RPMI7951 (cell line): ENCODE measurements around the gene TRIP12. TPM values are rescaled to one million over a fixed set of nuclear protein-coding genes. Genes with fewer than 3 reads are reported as not detected.
"Not testable (repeated sequence)": the region's sequence is repeated elsewhere in the genome, so short reads cannot be mapped to it uniquely, and the experiment has no call there.

Source experiments
- DNase-seq: peaks from one replicate; pipeline ENCODE4 v3.0.0-alpha.2; 2012; ENCODE audit warnings: low read depth
- total RNA-seq: library from RNA; depleted of rRNA; stranded (reverse); fragments of >200 nt; shearing (Covaris generic); gene quantifications from 2 replicates; pipeline ENCODE4 v1.2.3, GENCODE V29; 2014

TRIP12 gene
- total RNA-seq, 1 experiment from 2014 or later: 105 TPM

DNA sequence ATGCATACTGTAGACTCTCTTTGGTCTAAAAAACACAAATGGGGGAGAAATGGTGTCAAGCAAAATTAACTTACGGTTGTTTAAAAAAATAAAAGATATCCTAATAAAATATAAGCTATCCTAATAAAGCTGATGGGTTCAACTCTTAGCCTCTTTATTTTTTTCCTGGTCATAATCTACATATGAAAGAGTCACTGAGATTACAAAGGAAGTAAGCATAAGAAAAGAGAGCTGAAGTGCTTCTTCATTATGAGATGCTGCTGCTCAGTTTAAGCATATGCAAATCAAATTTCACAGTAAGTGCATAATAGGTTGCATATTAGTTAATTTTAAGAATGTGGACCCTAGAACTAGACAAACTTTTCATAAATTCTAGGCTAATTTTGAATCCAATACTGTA is 147.6 kb downstream of the TRIP12 start:
- DNase-seq: no peak

DNA sequence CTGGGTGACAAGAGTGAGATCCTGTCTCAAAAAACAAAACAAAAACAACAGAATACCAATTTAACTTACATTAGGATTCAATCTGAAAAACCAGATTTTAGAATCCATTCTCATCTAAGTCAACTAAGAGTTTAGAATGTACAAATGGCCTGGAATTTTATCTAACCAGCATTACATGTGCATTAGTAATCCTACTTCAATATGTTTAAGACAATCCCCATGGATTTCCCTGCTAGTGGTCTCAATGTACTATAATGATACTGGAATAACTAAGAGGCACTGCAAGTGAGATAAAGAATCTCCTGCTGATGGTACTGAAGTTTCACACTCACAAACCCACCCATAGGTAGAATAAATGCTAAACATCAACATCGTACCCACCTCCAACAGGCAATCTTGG is 153.6 kb downstream of the TRIP12 start:
- no peak for DNase-seq

DNA sequence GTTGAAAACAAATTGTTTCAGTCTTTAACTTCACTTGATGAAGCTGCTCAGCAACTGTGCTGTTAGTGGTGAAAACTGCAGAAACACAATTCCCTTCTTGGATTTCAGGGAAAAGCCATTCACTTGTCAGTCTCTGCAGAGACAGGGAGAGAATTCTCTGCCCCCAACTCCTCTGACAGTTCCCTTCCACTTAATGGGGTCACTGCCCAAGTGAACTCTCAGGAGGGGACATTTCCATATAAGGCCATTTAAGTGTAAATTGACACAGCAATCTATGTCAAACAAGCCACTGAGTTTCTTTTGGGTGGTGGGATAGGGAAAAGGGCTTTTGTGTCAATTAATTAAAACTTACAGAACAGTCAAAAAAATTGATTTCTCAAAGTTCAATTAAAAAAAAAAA is 156.1 kb downstream of the TRIP12 start:
- no peak for DNase-seq

DNA sequence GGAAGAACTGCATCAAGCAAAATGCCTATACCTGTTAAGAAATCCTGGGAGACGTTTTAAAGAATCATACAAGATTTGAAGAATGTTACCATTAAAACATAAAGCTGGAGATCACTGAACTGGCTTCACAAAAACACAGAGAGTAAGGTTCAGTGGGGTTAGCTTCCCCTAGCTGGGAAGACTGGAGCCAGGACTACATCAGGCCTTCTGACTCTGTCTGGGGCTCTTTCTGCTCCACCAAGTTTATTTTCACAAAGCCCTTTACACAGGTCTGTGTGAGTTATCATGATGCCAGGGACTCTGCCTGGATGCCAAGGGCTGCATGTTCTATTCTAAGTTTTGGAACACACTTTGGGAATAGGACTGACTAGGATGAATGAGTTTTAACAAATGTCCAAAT is 160.1 kb downstream of the TRIP12 start:
- DNase-seq: no peak

DNA sequence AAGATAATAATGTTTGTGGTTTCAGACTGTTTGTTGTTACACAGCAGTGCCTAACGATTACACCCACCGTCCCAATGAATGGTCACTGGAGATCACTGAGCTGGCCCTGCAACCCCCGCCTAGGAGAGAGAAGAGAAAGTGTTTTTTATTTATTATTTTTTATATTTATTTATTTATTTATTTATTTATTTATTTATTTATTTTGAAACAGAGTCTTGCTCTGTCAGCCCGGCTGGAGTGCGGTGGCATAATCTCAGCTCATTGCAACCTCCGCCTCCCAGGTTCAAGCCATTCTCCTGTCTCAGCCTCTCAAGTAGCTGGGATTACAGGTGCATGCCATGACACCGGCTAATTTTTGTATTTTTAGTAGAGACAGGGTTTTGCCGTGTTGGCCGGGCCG is 164.3 kb downstream of the TRIP12 start:
- DNase-seq: not testable (repeated sequence)

DNA sequence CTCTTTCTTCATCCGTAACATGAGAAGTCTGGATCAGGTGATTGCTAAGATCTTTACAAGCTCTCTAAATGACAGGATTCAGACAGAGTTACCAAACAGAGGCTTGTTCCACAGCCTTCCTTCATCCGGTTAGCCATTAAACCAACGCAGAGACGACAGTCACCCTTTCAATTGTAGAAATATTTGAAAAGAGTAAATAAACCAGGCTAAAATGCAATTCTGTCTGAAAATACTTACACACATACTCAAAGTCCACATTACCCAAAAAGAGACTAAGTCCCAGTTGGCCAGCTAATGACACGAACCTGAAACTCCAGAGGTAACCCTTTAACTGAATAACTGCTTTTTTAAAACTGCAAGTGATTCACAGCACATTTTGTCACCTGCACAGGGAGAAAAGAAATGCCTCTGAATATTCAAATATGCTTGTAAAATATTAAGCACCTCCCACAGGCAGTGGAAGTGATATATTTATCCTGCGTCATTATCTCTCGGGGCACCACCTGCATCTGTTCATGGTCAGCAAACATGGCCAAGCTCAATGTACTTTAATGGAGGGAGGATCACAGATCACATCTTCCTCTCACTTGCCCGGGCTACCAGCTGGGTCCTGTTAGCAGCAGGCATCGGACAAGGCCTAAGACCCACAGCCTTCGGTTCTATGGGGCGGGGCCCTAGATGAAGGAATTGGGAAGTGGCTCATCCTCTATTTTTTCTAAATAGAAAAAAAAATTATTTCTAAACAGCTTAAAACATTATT is 168.7 kb downstream of the TRIP12 start:
- no peak for DNase-seq

DNA sequence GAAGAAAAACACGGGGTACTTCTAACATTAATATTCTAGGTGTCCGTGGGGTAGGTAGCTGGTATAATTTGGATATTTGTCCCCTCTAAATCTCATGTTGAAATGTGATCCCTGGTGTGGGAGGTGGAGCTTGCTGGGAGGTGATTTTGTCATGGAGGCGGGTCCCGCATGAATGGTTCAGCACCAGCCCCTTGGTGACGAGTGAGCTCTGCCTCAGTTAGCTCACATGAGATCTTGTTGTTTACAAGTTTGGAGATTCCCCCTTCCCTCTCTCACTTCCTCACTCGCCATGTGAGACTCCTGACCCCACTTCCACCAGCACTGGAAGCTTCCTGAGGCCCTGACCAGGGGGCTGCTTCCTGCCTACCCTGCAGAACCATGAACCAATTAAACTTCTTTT is 172.0 kb downstream of the TRIP12 start:
- no peak for DNase-seq

DNA sequence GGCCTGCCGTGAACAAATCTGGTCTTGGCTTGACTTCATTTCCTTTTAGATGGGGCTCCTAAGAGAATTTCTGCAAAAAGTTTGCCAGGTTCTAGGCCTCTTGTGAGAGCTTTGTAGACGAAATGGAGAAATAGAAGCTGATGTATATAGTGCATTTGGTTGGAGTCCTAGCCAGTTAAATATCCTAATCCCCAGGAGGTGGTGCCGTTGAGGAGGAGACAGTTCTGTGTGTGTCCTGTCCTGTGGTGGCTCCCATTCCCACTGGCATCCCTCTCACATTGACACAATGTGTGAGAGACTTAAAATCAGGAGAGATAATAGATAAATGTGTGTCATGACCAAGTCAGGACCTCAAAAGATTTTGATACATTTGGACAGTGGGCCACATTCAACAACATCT is 172.9 kb downstream of the TRIP12 start:
- no peak for DNase-seq

DNA sequence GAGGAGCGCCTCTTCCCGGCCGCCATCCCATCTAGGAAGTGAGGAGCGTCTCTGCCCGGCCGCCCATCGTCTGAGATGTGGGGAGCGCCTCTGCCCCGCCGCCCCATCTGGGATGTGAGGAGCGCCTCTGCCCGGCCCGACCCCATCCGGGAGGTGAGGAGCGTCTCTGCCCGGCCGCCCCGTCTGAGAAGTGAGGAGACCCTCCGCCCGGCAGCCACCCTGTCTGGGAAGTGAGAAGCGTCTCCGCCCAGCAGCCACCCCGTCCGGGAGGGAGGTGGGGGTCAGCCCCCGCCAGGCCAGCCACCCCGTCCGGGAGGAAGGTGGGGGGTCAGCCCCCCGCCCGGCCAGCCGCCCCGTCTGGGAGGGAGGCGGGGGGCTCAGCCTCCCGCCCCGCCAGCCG is 179.1 kb downstream of the TRIP12 start:
- not testable (repeated sequence) for DNase-seq

DNA sequence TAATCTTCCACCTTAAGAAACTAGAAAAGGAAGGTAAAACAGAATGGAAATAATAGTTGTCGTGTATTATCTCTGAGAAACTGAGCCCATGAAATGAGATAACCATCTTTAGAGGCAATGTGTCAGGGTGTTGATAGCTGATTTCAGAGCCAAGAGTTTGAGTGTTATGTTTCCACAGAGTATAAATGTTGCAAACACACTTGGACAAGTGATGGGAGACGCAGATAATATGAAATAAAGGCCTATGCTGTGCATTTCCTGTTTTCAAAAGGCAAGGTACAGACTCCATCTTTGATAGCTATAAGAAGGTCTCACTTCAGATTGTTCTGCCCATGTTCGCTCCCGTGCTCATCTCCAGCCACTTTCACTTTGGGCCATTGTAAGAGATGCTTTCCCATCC is 181.5 kb downstream of the TRIP12 start:
- DNase-seq: no peak

DNA sequence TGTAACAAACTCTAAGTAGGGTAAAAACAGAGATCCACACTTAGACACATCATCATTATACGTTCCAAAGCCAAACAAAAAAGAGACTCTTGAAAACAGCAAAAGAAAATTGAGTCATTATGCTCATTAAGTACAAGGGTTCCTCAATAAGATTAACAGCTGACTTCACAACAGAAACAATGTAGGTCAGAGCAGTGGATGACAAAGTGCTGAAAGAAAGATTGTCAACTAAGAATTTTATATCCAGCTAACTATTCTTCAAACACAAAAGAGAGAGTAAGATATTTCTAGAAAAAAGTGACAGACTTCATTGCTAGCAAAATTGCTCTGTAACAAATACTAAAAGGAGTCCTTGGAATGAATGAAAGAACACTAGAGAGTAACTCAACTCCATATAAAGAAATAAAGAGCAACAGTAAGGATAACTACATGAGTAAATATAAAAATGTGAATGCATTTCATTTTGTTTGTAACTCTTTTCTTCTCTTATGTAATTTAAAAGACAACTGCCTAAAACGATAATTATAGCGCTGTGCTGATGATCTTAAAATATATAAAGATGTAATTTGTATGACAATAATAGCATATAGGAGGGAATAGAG is 183.7 kb downstream of the TRIP12 start:
- DNase-seq: no peak

DNA sequence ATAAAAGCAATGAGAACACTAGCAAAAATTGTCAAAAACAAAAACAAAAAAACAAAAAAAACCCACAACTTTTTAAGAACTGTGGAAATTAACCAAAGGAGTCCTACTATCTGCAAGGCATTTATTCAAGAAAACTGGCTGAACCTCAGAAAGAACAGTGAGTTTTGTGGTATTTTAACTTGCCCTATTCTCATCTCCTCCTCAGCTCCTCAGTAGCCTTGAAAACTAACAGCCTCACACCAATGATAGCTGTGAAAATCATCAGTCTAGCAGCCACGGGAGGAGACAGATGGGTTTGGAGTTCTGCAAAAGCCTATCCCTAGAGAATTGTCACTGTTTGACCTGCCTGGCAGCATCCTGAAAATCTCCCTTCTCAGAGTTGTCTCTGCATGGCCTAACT is 187.4 kb downstream of the TRIP12 start:
- DNase-seq: no peak

DNA sequence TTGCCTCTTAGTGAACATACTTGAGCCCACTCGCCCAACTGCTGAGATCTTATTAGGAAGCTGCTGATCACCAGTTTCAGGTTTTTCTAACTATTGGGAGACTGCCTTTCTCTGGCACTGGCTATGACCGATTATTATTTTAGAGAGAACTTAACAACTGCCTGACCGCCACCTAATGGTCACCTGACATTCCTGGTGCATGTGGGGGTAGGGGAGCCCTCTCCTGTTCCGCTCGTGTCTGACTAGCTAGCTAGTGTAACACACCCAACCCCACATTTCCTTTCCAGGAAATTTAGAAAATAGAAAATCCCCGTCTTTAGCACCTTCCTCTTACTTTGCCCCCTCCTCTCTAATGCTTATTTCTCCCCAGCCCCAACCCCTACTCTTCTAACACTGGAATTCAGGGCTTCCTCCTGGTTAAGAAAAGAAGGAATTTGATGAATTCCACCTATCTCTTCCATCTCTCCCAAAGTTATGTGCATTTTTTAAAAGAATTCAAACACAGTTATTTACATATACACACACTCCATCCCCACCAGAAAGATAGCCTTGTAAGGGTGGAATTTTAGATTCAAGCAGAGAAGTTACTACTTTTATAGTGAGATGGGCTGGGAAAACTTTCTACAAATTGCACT is 188.1 kb downstream of the TRIP12 start:
- DNase-seq: no peak

DNA sequence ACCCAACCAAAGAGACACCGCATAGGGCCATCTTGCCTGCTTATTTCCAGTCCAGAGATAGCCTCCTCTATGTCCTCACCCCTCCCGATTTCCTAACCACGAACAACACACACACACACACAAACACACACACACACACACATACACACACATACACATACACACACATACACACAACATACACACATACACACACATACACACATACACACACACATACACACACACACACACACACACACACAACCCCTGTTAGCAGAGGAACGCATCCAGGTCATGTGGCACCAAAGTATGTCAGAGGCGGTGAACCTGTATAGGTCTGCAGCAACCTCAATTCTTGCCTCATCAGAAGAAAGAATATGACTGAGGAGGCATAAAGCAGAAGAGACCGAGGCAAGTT is 188.9 kb downstream of the TRIP12 start:
- no peak for DNase-seq

DNA sequence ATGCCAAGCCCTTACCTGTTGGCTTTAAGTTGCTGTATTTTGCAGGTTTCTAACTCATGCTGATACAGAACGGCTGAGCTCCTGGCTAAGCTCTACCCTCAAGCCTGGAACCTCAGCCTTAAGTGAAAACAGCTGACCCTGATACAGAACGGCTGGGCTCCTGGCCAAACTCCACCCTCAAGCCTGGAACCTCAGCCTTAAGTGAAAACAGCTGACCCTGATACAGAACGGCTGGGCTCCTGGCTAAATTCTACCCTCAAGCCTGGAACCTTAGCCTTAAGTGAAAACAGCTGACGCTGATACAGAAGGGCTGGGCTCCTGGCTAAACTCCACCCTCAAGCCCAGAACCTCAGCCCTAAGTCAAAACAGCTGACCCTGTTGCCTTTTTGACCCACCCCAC is 189.9 kb downstream of the TRIP12 start:
- peak; percentile 96 for DNase-seq

DNA sequence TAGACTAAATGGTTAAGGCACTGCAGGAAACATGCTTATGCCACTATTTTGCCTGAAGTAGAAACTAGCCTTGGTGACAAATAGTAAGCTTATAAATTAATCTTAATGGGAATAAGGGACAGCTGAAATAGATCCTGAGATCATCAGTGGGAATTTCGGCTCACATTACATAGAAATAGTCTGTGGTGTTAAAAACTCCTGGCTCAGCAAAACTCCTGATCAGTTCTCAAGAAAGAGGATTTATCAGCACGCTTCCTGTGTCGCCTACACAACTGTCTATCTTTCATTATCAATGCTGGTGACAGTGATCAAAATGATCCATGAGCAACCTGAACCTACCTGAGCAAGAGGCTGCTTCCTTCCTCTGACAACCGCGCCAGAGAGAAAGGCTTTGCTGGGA is 190.4 kb downstream of the TRIP12 start:
- no peak for DNase-seq

DNA sequence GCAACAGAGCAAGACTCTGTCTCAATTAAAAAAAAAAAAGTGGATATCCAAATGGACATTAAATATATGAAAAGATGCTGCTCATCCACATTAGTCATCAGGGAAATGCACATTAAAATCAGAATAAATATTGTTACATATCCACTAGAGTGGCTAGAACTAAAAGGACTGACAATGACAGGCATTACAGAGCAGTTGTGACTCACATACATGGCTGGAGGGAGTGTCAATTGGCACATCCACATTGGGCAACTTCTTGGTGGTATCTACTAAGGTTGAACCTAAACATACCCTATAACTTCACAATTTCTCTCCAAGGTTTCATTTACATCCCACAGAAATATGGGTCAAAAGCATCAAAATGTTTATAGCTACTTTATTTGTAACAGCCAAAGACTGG is 193.4 kb downstream of the TRIP12 start:
- DNase-seq: peak; percentile 53

DNA sequence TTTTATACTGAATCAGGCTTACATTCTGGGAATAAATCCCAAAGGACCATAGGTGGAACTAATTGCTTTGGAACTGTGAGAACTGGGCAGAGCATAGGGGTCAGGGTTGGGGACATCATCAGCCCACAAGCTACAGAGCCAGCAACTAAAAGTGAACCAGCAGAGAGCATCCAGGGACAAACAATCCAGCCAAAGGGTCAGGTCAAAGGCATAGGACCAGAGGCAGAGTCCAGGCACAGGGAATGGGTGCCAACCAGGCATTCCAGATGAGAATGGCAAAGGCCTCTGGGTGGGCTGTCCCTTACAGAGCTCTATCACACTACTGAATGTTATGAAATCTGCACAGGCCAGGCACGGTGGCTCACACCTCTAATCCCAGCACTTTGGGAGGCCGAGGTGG is 195.2 kb downstream of the TRIP12 start:
- no peak for DNase-seq

DNA sequence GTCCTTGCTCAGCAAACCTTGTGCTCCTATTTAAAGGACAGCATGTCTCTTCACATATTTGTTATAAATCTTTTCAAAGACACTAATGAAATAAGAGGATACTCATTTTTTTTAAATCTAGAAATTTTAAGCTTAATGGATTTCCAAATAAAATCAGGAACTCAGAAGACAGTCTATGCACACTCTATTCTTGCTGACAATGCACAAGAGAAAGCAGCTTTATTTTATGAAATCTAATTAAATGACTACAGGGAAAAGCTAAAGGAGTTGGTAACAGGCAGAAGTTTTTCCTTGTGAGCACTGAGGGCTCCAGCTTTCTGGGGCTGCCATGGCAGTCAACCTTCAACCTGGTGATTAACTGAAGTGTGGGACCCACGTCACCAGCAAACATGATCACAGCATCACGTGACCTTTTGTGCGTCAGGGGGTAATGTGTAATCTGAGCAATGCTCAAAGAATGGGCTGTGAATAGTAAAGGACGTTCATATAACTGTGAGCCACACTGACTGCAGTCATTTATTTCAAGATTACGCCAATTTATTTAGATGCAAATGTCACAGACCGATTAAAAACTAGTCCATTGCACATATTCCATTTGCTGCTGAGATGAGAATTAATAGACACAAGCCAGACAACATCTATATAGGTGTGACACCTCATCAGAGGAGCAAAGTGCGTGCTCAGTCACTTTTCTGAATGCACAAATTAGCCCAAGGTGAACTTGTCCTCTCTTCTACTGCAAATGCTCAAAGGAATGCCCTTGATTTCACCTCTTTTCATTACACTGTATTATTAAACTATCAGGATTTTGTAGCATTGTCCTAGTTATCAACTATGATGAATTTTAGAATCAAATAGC is 195.9 kb downstream of the TRIP12 start:
- DNase-seq: peak; percentile 86

DNA sequence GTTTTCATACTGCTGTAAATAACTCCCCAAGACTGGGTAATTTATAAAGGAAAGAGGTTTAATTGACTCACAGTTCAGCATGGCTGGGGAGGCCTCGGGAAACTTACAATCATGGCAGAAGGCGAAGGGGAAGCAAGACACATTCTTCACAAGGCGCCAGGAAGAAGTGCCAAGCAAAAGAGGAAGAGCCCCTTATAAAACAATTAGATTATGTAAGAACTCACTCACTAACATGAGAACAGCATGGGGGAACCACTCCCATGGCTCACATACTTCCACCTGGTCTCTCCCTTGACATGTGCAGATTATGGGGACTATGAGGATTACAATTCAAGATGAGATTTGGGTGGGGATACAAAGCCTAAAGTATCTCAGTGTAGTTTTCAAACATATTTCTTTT is 198.6 kb downstream of the TRIP12 start:
- not testable (repeated sequence) for DNase-seq

DNA sequence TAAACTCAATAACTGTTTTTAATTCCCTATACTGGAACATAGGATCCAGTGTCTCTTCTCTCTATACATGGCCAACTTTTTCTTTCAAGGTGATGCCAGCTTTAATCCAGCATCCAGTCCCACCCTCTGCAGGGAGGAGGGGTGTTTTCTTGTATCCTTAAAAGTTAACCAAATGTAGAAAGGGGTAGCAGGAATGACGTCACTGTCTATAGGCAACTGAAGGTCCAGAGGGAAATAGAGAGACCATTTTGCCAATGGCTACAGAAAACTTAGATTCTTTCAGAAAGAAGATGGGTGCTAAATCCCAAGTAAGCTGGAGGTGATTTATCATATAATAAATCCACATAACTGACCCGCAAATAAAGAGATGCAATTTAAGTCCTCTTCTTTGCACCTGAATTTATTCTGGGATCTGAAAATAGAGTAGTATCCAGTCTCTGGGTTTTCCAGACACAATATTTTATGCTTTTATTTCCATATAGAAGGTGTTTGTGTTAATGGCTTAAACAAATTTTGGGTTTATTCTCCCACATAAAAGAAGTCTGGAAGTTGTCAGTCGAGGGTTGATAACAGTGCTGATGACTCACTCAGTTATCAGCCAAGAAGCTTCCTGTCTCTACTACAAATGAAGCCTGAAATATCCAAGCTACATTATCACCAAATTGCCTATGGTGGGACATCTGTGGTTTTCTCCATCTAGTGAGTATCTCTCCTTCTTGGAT is 201.7 kb downstream of the TRIP12 start:
- DNase-seq: peak; percentile 81

DNA sequence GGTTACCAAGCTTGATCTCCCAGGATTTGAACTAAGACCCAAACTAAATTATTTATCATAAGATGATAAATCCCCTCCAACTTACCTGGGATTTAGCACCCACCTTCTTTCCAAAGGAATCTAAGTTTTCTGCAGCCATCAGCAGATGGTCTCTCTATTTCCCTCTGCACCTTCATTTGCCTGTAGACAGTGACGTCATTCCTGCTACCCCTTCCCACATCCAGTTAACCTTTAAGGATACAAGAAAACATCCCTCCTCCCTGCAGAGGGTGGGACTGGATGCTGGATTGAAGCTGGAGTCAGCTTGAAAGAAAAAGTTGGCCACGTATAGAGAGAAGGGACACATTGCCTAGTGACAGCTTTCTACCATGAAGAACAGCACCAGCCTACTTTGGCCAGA is 203.8 kb downstream of the TRIP12 start:
- DNase-seq: no peak
